Hippocampal formation (tissue), 2 donors: Measurements from ENCODE around the gene KRT82.
"Not testable (repeated sequence)": the region's sequence is repeated elsewhere in the genome, so short reads cannot be mapped to it uniquely, and the experiment has no call there.

Experiments
- DNase-seq, 2 donors: peaks; one replicate each; lab custom pipeline; 2025; lab: John Stamatoyannopoulos, UW

The KRT82 gene

DNA sequence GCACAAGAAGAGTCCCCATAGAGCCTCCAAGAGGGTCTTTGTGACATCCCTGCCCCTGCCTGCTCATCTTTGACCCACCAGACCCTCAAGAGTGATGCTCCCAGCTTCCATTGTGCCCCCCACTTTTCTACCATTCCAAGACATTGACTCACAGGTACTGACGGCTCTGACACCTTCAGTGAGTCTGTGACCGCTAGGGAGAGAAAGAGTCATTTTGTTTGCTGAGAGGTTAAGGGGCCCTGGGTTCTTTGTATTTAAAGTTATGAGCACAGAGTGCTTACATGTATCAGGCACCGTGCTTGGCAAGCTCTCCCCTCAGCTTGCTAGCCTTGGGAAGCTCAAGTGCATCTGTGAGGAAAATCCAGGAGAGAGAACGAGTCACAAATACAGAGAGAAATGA, 7.1 kb upstream of the KRT82 start:
- DNase-seq = no peak

DNA sequence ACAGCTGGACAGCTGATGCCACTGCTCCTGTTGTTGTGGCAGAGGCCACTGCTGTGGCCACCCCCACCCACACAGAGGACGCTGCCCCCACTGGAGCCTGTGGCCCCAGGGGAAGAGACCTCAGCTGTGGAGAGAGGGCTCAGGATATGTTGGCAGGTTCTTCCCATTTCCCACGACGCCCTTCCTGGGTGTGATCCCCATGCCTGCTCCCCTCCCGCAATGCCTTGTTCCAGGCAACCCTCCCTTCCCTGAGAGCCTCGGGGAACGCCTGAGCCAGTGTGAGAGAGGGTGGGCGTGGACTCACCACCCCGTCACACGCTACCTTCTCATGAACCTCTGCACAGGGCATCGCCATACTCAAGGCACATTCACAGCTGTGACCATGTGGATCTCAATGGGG, 5.7 kb upstream of the KRT82 start:
- DNase-seq = no peak

DNA sequence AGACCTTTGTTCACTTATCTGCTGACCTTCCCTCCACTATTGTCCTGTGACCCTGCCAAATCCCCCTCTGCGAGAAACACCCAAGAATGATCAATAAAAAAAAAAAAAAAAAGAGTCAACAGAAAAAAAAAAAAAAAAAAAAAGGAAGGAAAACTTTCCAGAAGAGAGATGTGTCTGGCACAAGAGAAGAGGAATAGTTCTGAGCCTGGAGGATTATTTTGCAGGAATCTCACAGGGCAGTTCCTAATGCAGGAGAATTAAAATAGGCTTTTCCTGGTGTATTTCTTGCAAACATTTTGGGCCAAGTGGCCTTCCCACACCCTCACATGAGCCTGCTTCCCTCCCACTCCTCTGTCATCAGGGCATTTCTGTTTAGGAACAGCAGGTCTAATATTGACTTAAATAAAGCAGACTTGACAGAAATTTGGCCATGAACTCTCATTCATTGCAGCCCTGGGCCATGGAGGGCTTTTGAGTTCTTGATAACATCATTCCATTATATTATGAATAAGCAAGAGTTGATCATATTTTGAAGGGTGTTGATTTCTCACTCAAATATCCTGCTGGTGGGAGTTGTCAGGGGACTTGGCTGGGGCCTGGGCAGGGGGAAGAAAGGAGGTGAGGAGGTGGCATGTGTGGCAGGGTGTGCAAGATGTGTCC, 4.6 kb upstream of the KRT82 start:
- not testable (repeated sequence) for DNase-seq

DNA sequence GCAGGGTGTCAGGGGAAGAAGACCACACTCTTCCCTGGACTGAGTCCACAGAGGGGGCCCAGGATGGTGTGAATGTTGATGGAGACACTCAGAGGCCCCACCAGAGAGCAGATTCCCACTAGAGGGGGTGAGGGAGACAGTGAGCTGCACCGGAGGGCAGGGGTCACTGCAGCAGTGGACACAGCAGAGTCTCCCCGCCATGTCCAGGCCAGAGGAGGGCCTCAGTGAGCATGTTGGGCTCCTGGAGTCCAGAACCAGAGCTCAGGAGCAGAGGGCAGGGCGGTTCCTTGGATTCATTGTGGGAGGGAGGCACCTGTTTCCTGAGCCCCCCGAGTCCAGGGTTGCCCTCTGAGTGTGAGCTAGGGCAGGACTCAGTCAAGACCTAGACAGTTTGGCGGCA, 1.8 kb upstream of the KRT82 start:
- DNase-seq = no peak

DNA sequence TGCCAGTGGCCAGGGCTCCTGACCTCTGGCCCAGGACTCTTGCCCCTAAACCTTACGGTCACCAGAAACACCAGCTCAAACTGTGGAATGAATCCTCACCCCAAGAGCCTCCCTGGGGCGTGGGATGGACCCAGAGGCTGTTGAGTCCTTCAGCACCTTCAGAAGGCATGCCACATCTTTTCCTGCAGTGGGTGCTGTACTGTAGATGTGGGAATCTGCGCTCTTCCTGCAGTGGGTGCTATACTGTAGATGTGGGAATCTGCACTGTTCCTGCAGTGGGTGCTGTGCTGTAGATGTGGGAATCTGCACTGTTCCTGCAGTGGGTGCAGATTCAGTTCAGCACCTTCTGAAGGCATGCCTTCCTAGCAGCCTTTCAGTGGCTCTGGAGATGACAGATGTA, 1.2 kb downstream of the KRT82 start:
- DNase-seq = no peak

DNA sequence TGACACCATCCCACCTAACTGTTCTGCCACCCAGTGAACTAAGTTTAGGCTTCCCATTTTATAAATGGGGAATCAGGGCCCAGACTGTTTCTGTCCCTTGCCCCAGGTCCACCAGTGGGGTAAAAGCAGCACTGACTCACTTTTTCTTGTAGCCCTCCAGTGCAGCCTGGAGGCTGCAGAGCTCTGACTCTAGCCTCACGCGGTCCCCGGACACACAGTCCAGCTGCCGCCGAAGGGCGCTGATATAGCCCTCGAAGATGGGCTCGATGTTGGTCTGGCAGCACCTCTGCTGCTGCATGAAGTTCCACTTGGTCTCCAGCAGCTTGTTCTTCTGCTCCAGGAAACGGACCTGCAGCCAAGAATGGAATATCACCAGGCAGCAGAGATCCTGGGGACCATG, 2.6 kb downstream of the KRT82 start:
- no peak for DNase-seq

DNA sequence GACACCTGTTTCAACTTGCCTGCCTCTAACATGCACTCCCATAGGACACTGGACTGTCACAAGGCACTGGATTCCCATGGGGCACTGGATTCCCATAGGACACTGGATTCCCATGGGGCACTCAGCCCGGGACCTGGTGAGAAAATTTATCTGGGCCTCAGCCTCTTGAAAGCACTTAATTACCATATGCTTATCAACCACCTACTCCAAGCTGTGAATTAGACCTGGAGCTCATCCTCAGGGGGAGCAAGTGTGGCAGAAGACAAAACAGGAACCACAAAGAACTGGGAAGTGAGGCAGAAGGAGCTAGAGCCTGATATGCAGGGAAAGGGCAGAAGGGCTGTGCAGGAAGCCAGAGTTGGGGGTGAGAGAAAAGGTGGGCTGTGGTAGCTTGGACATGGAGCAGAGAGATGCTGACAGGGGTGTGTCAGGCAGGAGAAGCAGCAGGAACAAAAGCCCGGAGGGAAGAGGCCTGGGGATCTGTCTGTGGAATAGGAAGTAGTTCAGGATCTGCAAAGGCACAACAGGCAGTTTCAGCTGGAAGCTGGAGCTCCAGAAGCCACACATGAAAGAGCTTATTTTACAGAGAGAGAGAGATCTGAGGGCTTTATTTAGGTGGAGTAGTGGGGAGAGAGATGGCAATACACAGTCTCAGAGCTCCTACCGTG, 3.1 kb downstream of the KRT82 start:
- DNase-seq = no peak

DNA sequence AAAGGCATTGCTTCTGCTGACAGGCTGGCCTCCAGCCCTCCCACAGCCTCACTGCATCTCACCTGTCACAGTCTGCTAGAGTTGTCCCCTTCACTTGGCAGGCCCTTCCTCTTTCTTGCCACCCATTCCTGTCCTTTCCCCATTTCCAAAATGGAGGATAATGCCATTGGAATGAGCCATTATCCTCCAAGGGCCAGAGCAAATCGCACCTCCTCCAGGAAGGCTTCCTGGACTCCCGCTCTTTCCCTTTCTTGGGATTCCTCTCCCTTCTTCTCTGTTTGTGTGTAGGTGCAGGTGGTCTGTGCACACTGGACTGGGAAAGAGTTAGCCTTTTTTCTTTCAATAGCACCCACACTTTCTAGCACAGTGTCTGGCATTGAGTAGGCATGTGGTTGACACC, 3.8 kb downstream of the KRT82 start:
- DNase-seq = no peak

DNA sequence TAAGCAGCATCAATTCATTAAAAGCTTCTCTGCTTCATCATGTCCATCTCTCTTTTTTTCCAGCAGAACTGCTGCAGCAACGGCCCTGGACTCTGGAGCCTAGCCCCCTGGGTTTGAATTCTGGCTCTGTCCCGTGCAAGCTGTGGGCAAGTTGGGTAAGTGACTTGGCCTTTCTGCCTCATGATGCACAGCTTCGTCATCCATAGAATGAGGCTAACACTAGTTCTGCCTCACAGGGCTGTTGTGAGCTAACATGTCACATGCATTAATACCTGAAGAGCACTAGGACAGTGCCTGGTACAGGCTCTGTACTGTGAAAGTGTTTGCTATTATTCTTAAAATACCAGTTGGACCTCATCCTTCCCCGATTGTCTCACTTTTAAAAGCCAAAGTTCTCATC, 4.2 kb downstream of the KRT82 start:
- no peak for DNase-seq

DNA sequence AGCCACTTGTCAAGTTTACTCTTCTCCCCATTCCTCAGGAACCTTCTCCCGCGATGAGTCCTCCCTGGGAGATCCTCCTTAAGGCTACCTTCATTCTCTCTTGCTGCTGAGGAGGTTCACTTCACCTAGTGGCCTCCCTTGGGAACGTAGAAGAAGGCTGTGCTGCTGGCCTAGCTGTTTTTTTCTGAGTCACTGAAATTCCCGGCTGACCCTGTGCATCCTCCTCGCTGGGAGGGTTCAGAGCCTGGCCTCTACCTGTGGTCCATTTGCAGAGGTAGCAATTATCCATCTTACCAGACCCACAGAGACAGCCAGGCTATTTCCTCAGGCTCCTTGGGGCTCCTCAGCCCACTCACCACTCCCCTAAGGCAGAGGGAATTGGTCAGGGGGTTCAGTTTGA, 4.6 kb downstream of the KRT82 start:
- no peak for DNase-seq

DNA sequence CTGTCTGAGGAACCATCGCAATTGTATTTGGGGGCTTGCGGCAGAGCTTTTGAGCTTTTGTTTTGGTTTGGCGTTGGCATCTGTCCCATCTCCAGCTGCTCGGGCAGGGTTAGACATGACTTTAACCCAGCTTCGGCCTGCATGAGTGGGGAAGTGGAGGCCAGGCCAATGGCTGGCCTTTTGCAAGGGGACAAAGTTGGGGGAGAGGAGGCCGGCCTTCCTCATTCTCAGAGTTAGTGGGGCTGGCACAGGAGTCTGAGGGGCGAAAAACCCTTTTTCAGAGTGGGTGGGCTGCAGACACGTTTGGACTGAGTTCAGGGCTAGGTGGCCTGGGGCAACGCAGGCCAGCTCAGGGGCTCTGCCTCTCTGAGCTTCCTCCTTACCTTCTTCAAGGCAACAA, 5.2 kb downstream of the KRT82 start:
- DNase-seq = no peak

DNA sequence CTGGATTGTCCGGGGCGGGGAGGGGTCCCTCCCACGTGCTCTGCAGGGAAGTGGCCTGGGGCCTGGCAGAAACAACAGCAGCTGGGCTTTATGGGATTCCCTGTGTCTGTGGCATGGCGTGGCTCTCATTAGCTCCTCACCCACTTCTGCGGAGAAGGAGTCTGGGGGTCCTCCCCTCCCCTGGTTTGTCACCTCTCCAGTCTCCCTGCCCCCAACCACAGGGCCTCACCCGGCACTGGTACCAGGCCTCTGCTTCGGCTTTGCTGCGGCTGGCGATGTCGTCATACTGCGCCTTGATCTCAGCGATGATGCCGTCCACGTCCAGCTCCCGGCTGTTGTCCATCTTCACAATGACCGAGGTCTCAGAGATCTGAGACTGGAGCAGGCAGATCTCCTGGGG, 6.4 kb downstream of the KRT82 start:
- DNase-seq = no peak

DNA sequence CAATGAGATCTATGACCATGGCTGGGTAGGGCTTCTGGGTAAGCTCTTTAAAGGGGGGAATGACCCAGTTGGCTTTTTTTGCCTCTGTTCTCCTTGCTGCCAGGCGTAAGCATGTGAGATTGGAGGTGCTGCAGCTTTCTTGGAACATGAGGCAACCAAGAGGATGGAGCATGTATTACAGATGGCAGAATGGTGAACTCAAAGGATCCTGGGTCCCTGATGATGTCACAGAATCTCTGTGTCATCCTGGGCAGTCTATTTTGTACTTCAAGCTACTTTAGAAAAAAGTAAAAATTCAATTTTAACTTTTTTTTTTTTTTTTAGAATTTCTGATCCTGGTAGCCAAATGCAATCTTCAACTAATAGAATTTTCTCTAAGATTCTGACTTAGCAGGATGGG, 8.0 kb downstream of the KRT82 start:
- DNase-seq = no peak

DNA sequence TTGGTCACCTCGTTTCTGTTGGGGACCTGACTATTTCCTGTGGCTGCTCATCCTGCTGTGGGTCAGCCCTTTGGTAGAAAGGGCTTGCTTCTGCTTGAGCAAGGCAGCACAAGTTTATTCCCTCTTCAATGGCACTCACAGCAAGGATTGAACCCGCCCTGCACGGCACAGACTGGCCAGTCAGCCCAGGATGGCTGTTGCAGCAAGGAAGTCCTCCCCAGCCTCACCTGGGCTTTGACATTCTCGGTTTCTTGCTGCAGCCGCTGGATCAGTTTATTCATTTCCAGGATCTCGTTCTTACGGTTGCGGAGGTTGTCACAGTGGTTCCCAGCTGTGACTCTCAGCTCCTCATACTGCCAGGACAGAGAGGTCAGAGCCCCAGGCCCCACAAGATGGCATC, 9.5 kb downstream of the KRT82 start:
- no peak for DNase-seq

DNA sequence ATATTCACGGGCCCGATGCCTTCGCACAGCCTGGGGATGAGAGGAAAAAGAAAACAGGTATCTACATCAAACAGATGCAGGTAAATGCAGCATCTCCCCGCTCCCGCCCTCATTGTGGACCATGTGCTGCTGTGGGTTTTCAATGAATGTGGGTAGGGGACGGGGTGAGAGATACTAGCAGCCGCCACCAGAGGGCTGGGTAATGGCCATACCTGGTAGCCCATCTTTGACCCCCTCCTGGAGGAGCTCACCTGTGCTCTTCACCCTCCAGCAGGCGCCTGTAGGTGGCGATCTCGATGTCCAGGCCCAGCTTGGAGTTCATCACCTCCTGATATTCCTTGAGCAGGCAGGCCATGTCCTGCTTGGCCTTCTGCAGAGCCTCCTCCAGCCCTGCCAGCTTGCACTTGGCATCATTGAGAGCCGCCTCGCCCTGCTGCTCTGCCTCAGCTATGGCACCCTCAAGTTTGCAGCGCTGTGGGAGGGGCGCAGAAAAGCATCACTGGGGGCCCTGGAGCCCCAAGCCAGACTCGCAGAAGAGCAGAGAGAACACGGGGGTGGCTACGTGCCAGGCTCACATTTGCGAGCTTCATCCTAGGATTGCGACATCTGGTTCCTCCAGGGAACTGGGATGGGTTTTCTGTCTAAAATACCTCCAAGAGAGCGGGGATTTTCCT, 10.2 kb downstream of the KRT82 start:
- DNase-seq = no peak

DNA sequence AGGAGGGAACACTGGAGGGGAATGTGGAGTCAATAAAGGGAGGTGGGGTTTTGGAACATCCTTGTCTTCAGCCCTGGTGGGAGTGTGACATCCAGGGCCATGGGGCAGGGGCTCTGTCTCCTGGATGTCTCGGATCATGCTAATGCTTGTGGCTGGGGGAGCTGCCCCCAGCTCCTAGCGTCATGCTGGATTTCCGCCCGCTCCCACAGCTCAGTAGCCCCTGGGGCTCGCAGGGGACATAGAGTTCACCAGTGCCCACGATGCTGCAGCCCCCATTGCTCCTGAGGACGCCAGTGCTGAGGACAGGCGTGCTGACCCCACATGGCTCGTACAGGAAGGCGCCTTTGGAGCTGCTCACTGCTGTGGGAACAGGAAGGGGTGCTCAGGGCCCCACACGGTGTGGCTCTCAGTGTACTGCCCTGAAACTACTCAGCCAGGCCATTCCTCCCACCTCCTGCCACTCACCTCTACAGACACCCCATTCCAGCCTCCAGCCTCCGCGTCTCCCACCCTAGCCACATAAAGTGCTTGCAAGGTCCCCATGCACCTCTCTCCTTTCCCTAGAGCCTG, 11.2 kb downstream of the KRT82 start:
- no peak for DNase-seq

DNA sequence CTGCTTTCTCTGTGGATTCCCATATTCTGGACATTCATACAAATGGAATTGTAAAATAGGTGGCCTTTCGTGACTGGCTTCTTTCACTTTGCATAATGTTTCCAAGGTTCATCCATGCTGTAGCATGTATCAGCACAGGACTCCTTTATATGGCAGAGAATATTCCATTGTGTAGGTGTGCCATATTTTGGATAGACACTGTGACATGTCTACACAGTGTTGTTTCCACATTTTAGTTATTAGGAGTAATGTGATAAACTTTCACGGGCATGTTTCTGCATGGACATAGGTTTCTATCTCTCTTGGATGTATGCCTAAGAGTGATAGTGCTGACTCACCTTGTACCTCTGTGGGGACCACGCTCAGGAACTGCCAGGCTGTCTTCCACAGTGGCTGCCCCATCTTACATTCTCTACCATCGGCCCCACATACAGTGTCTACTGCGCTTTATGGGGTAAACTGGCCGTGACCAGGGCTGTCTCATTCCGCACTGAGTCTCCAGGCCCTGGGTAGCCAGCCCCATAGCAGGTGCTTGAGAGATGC, 13.6 kb downstream of the KRT82 start:
- no peak for DNase-seq

DNA sequence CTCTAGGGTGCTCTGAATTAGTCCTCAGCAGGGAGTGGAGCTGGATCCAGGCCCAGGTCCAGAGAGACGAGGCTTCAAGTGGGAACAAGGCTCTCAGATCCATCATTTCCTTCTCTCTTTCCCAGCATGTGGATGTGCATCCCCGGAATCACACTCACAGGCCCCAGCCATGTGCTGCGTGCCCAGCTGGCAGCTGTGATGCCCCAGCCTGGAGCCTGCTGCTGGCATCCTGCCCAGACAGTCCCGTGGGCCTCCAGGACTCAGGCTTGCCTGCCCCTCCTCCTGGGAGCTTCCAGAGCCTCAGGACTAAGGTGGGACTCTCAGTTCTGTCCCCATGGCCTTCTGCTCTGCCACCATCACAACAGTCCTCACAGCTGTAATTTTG, 14.5 kb downstream of the KRT82 start:
- DNase-seq = peak; percentile 34 to 64

DNA sequence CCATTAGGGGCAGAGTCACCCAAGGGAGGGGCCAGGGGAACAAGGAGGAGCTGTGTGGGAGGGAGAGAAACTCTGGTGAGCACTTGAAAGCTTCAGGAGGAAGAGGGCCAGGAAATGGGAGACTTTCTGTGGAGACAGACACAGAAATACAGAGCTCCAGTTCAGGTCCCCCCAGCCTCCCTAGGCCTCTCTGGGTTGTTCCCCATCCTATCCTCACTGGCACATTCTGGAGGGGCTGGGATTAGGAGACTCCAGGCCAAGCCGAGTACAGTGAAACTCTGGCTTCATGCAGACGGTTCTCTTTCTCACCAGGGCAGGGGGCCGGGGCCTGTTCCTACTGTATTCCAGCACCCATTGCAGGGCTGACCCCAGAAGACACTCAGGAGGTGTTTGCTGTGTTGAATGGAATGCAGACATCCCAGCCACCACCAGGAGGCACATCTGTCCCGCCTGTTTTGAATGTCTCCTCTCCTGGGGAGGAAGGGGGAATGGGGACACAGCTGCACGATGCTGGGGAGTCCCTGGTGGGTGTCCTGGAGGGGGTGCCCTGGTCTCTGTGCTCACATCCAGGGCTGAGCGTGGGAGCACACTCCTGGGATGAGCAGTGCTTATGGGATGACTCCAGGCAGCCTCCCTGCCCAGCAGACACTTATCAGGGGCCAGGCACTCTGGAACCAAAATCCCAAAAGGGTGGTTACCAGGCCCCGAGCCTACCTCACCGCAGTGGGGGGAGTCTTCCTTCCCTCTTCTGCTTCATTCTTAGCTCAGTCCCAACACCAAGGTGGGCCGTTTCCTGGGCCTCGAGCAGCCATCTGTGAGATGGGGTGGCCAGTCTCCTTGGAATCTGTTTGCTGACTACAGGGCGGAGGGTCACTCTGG, 15.2 kb downstream of the KRT82 start:
- DNase-seq = no peak

DNA sequence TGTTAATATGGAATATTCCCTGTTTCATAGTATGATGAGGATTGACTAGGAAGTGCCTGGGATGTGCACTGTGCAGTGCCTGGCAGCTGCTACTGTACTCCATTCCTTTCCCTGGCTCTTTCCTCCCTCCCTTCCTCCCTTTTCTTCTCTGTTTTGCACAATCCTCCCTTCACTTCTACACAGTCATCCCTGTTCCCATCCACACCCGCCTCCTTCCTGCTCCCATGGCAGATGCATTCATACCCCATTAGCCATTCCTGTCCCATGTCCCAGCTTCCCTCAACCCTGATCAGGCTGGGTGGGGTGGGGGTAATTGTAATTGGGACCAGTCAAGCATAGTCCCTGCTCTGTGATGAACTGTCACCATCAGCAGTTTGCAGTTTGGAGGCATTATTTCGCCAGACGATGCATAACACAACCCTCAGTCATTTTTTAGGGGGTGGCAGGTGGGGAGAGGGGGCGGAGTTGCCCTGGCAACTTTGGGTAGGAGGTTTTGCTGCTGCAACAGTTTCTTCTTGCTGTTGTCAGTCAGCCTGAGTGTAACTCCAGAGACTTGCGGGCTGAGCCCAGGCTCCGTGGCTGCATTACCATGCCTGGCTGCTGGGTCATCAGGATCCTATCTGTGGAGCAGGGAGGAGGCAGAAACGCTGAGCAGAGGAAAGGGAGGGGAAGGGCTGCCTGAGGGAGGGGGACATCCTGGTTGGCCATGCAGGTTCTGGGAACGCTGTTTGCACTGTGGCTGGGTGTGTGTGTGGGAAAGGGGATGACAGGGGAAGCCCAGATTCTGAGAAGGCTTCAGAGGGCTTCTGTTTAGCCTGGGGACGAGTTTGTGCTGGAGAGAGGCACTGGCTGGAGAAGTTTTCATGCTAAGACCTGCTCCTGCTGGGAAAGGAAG, 16.6 kb downstream of the KRT82 start:
- DNase-seq = peak in 1 of 2 donors; percentile 17

DNA sequence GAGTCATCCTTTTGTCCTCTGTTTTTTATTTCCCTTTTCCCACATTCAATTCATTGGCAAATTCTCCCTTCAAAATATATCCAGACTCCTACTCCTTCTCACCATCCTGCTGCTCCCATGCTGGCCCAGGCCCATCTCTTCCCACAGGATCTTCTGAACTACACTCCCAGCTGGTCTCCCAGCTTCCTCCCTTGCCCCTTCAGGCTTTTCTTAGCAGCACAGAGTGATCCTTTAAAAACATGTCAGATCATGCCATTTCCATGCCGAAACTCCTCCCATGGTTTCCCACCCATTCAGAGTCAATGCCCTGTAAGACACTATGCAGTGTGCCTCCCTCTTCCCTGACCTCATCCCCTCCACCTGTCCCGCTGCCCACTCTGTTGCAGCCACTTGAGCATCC, 18.3 kb downstream of the KRT82 start:
- DNase-seq = peak in 1 of 2 donors; percentile 19
